Measurements from ENCODE around the gene PRICKLE2.
"Not testable (repeated sequence)": the region's sequence is repeated elsewhere in the genome, so short reads cannot be mapped to it uniquely, and the experiment has no call there.

Gene PRICKLE2

DNA sequence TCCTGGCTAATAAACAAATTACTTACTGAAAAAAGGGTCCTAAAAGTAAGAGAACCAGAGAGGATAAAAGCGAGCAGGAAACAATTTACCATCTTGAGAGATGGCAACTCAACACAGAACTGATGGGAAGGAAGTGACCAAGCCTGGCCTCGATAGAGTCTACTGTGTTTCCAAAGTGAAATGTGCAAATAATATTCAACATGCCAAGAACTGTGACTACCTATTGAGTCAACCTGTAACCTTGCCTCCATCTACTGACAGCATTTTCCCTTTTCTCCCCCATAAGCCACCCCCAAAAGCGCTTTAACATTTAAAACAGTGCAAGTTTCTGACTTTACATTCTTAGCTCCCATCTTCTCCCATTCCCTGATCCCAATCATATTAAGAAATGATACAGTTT is 126.6 kb downstream of the PRICKLE2 start:
- DNase-seq (ENCODE audit: low read depth): no peak

DNA sequence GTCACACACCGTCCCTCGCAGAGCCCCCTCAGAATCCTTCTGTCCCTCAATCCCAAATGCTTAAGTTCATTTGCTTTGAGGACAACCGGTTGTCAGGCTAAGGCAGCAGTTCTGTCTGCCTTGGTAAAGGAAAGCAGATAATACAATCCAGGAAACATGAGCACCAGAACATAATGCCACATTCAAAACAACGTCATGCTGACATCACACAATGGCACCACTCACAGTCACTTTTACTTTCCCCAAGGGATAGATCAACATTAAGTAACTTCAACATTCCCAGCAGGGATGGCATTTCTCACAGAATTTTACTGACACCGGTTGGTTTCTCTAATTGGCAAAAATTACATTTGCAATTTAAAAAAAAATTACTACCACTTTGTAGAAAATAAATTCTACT is 127.3 kb downstream of the PRICKLE2 start:
- no peak for DNase-seq (ENCODE audit: low read depth)

DNA sequence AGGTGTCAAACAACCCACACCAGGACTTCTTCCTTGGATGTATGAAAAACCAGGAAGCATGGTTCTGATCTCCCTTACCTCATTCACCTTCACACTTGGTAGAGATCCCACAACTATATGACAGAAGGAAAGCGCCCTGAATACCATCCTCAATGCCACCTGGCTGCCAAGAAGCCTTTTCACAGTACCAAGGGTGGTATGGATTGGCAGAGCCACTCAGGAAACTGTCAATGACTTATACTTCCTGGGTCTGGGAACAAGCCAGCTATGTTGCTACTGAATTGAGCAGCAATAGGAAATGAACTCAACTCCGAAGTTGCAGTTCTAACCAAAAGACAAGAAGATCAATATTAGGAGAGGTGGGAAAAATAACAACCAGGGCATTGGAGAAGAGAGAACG is 129.5 kb downstream of the PRICKLE2 start:
- DNase-seq (ENCODE audit: low read depth): no peak

- no peak for DNase-seq (ENCODE audit: low read depth)
Measured at GRCh38 chr3:64094713-64095079, 130.6 kb downstream of the PRICKLE2 start.

DNA sequence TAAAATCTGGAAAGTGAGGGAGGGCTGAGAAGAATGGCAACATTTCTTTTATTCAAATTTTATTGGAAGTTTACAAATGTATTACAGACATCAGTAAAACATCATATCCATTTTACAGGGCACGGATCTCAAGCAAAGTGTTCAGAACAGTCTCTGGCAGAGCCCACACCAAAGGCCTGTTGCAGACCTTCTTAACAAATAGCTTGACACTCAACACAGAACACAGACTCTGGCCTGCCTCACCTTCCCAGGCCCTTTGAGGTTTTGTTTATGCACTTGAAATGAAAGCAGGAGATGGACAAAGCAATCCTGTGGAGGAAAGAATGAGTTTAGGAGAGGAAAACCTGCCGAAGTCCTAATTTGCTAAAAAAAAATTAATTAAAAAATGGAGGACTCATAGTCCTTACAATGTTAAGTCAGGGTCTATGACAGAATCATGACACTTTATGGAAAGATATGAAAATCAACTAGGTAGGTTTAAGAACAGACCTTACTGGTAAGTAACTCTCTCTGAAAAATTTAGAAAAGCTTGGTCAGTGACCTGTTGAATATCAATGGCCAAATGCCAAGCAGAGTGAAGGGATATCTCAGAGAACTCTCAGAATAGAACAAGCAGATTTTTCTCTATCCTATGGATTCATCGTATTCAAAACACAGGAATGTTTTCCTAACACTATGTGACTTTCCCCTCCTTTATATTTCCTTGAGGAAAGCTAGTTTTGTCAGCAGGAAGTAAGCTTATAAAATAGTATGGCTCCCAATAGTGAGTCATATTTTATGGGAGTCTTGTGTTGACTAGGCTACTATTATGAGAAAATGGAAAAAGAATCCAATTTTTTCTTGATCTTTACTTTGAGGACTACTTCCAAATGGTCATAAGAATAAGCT is 131.2 kb downstream of the PRICKLE2 start:
- no peak for DNase-seq (ENCODE audit: low read depth)

GRCh38 chr3:64093211-64093610 is 132.1 kb downstream of the PRICKLE2 start:
- no peak for DNase-seq (ENCODE audit: low read depth)

DNA sequence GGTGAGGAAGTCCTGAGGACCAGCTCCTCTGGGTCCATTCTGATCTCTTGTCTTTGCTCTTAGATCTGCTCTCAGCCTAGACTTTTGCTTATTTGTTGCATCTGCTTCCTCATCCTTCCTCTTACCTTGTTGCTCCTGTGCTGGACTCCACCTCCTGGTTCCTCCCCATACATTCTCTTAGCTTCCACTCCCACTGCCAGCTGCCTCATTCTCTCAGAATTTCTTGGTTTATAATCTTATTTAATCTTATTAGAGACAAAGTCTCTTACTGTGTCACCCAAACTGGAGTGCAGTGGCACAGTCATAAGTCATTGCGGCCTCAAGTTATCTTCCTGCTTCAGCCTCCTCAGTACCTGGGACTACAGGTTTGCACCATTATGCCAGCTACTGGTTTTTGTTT is 133.8 kb downstream of the PRICKLE2 start:
- DNase-seq (ENCODE audit: low read depth): no peak

DNA sequence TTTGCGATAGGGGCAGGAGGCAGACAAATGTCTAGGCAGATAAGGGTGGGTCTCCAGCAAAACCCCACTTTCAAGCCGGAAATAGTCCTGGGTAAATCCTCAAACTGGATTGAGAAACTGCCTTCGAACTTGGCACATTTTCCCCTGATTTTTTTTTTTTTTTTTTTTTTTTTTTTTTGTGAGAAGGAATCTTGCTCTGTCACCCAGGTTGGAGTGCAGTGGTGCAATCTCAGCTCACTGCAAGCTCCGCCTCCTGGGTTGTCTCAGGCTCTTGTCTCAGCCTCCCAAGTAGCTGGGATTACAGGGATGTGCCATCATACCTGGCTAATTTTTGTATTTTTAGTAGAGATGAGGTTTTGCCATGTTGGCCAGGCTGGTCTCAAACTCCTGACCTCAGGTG is 135.9 kb downstream of the PRICKLE2 start:
- not testable (repeated sequence) for DNase-seq (ENCODE audit: low read depth)

GRCh38 chr3:64088408-64089205 is 136.7 kb downstream of the PRICKLE2 start:
- DNase-seq (ENCODE audit: low read depth): no peak

- no peak for DNase-seq (ENCODE audit: low read depth)
Measured at GRCh38 chr3:64086479-64087252, 138.6 kb downstream of the PRICKLE2 start.

DNA sequence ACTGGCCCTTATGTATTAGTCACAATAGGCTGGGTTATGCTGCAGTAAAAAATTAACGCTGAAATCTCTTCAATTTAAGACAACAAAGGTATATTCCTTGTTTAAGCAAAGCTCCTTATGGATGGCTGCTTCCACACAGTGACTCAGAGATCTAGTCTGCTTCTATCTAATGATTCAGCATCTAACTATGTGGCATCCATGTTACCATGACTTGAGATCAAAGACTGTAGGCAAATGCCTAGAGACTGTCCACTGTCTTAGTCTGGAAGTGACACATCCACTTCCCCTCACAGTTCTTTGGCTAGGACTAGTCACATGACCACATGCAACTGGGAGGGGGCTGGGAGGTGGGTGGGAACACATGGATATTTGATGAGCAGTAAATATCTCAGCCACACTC is 140.6 kb downstream of the PRICKLE2 start:
- no peak for DNase-seq (ENCODE audit: low read depth)

DNA sequence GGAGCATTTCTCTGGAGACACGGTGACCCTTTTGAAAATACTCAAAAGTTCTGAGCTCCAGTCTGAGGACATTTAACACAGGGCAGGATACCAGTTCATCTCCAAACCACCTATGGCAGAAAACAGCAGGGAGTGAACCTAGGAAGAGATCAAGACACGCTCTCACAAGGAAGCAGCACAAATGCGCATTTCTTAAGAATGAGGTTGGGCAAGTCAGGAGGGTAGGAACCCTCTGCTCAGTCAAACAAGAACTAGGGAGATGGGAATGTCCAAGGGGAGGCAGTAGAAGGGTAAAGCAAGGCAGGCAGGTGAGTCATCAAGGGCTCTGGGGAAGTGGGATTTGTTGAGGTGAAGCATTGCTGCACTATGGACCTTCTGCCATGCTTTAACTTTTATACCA is 141.7 kb downstream of the PRICKLE2 start:
- no peak for DNase-seq (ENCODE audit: low read depth)

DNA sequence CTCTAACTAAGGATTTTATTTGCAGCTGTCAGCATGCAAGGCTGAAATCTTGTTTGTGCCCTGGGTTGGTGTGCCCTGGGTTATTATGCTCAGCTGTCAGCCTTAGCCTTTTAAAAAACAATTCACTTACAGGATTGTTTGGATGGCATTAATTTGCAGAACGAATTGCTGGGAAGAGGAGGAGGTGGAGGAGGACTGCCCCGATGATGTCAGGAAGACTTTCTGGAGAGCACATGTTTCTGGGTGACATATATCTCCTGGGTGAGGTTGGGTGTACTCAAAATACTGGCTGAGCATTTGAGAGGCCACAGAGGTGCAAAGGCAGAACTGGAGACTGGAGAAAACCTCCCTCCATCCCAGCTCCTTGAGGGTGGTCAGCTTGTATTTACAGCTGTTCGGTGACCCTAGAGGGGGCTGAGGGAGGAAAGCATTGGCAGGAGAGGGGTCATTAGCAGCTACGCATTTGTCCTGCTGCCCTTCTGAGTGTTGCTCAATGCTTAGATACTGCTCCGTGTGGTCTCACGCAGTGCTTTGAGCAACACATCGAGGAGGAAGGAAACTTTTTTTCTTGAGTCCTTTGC is 142.2 kb downstream of the PRICKLE2 start:
- no peak for DNase-seq (ENCODE audit: low read depth)

DNA sequence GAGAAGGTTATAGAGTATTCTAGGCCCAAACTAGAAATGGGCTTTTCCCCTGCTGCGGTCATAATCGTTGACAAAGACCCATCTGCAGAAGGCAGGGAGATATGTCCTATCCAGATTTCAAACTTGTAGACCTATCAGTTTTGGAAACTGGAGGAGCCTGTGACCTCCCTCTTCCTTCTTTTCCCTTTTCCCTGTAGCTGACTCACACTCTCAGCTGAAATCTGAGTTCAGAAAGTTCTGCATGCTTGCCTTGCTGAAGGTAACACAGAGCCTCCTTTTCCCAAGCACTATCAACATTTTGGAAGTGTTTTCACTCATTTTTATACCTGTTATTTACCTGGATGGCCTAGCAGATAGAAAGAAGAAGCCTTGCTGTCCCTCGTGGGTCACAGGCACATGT is 142.9 kb downstream of the PRICKLE2 start:
- DNase-seq (ENCODE audit: low read depth): no peak

DNA sequence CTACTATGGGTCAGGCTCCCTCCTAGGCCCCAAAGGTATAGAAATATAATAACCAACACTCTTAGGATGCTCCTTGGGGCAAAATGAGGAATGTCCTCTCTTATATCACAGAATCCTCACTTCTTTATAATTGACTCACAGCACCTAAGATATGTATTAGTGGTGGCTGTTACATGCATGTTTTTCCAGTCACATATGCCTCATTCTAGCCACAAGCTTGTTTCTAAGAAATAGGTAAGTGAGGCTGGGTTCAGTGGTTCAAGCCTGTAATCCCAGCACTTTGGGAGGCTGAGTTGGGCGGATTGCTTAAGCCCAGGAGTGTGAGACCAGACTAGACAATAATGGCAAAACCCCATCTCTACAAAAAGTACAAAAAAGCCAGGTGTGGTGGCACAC is 144.0 kb downstream of the PRICKLE2 start:
- DNase-seq (ENCODE audit: low read depth): no peak

- DNase-seq (ENCODE audit: low read depth): no peak
Measured at GRCh38 chr3:64080616-64081234, 144.5 kb downstream of the PRICKLE2 start.

GRCh38 chr3:64079369-64080150 is 145.7 kb downstream of the PRICKLE2 start:
- DNase-seq (ENCODE audit: low read depth): no peak

DNA sequence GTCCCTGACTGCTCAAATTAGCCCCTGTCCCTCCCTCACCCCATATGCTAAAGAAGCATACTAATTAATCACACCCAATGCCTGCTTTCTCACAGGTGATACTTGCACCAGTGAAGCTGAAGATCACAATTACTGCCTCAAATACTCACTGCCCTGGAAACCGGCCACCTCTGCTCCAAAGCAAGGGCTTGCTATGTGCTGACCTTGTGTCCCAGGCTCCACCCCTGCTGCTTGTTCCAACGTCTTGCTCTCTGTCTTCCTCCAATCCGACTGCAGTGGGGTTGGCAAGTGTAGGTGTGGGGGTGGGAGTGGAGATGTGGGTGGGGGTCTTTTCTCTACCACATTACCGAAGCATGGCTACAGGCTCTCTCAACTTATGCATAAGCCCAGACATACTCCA is 146.3 kb downstream of the PRICKLE2 start:
- no peak for DNase-seq (ENCODE audit: low read depth)

GRCh38 chr3:64074895-64075679 is 150.2 kb downstream of the PRICKLE2 start:
- DNase-seq (ENCODE audit: low read depth): no peak

DNA sequence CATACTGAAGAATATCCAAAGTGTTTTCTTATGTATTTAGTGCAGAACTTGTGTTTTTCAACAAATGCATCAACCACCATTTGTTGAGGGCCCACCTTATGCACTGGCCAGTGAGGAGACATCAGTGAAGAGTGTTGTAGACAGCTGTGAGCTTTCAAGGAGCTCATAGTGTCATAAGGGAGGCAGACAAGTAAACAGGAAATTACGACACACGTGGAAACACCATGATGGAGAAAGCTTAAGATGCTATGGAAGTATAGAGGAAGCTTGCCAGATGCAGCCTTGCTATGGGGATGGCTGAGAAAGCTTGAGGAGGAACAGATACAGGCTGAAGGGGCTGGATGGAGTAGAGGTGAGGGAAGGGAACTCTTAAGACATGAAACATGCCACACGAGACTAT is 151.2 kb downstream of the PRICKLE2 start:
- DNase-seq (ENCODE audit: low read depth): no peak
